Putamen (tissue), 1 donor: ENCODE measurements around the gene TMEM178B.
"Not testable (repeated sequence)": the region's sequence is repeated elsewhere in the genome, so short reads cannot be mapped to it uniquely, and the experiment has no call there.

ENCODE experiments used
- DNase-seq: peaks from one replicate; pipeline ENCODE4 v3.0.0-alpha.2; 2016; ENCODE audit warnings: low spot score

The TMEM178B gene

DNA sequence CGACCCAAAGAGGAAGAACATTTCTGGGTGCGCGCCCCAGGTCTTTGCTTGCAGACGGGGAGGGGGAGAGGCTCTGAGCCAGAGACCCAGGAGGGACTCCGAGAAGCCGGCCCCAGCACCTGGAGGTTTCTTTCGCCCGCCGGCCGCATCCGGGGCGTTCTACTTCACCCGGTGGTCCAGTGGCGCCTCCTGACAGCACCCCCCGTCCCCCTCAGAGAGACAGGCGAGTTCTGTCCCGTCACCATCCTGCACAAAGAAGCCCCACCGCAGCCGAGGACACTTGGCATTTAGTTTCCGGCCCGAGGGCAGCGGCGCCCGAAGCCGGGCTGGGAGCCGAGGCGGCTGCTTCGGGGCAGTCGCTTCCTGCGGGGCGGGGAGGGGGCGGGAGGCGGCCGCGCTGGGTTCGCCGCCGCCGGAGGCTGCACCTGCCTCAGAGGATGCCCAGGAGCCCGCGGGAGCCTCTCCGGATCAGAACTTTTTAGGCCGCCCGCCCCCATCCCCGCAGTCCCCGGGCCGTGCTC is at the start of gene TMEM178B:
Gene TMEM178B (plus strand): TSS at position 424 of the 521 bp plus-strand sequence.
- no peak for DNase-seq

DNA sequence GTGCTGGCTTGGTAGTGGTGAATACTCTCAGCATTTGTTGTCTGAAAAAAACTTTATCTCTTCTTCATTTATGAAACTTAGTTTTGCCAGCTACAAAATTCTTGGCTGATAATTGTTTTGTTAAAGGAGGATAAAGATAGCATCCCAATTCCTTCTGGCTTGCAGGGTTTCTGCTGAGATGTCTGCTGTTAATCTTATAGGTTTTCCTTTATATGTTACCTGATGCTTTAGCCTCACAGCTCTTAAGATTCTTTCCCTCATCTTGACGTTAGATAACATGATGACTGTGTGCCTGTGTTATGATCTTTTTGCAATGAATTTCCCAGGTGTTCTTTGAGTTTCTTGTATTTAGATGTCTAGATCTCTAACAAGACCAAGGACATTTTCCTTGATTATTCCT is 49.2 kb upstream of the TMEM178B start:
- DNase-seq = no peak

DNA sequence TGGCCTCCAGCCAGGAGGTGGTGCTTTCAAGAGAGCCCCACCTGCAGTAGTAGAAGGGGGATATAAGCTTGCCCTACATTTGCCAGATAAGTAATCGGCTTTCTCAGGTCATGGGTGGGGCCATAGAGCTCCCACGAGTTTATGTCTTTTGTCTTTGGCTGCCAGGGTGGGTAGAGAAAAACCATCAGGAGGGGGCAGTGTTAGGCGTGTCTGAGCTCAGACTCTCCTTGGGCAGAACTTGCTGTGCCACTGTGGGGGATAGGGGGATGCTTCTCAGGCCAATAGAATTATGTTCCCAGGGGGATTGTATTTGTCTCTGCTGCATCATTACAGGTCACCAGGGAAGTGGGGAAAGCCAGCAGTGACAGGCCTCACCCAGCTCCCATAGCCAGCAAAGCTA is 46.8 kb upstream of the TMEM178B start:
- DNase-seq = no peak

DNA sequence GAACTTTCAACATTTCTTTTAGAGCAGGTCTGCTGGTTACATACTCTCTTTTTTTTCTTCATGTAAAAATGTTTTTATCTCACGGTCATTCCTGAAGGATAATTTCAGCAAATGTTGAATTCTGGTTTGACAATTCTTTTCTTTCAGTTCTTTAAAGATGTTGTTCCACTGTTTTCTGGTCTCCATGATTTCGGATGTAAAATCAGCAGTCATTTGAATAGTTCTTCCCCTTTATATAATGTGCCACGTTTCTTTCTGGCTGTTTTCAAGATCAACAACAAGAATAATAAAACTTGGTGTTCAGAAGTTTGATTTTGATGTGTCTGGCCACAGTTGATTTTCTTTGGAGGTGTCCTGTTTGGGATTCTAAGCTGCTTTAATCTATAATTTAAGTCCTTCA is 45.1 kb upstream of the TMEM178B start:
- DNase-seq = no peak

DNA sequence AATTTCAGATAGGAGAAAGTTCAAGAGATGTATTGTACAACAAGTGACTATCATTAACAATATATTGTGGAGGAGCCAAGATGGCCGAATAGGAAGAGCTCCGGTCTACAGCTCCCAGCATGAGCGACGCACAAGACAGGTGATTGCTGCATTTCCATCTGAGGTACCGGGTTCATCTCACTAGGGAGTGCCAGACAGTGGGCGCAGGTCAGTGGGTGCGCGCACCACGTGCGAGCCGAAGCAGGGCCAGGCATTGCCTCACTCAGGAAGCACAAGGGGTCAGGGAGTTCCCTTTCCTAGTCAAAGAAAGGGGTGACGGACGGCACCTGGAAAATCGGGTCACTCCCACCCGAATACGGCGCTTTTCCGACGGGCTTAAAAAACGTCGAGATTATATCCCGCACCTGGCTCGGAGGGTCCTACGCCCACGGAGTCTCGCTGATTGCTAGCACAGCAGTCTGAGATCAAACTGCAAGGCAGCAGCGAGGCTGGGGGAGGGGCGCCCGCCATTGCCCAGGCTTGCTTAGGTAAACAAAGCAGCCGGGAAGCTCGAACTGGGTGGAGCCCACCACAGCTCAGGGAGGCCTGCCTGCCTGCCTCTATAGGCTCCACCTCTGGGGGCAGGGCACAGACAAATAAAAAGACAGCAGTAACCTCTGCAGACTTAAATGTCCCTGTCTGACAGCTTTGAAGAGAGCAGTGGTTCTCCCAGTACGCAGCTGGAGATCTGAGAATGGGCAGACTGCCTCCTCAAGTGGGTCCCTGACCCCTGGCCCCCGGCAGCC is 41.1 kb upstream of the TMEM178B start:
- DNase-seq = not testable (repeated sequence)

DNA sequence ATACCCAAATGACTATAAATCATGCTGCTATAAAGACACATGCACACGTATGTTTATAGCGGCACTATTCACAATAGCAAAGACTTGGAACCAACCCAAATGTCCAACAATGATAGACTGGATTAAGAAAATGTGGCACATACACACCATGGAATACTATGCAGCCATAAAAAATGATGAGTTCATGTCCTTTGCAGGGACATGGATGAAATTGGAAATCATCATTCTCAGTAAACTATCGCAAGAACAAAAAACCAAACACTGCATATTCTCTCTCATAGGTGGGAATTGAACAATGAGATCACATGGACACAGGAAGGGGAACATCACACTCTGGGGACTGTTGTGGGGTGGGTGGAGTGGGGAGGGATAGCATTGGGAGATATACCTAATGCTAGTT is 35.8 kb upstream of the TMEM178B start:
- not testable (repeated sequence) for DNase-seq

DNA sequence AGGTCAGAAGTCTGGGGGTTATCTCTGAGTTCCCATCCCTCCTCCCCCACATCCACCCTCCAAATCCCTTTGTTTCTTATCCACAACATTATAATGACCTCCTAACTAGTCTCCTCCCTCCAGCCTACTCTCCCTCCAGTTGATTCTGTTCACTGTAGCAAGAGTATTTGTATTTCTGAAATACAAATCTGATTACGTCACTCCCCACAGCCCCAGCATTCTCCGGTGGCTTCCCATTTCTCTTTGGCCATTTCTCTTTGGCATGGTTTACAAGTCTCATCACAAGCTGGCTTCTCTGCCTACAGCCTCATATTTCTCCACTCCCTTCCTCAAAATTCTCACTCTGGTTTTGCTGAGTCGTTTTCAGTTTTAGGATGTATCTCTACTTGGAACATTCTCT is 34.5 kb upstream of the TMEM178B start:
- DNase-seq = no peak

DNA sequence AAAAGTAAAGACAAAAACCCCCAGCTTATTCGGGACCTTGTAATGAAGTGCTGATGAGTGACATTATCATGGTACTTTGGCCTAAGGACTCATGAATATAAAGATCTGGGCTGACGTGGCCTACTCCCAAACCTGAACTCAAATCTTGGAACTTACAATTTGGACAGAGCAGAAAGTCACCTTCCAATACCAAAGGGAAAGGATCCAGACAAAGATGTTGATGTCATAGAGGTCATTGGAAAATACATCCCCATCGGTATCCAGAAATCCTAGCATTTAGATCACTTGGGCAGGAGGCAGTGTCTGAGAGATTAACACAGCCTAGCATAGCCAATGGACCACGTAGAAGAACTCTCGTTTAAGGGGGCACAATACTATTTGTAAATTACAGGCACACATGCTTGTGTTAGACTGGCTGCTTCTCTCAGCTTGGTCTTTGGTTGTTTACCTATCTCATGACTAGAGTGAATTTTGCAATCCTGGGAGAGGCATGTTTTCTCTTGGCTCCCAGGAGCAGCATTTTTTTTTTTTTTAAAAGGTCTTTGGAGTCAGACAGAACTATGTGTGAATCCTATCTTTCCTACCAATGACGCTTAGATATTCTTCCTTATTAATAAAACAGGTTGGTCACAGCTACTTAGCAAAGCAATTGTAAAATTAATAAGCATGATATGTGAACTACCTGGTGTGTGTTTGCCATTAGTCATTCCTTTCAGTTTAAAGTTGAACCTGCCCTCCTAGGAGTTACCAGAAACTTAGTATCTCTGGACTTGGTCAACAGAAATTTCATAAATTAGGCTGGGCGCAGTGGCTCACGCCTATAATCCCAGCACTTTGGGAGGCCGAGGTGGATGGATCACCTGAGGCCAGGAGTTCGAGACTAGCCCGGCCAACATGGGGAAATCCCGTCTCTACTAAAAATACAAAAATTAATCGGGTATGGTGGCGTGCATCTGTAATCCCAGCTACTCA is 31.4 kb upstream of the TMEM178B start:
- DNase-seq = no peak

DNA sequence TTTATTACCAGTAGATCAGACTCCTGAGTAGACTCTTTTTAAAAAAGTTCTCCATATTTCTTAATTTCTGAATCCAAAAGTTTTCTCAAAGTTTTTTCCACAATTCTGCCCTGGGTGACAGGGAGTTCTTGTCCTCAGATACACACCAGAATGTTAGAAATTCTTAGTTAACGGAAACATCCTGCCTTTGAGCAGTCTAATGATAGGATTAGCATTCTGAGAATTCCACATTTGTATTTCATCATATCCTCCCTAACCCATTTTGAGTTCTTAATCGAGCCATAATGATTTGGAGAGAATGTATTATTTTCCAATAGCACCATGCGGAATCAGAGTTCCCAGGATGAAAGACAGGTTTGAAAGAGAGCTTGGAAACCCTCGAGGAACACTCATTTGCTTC is 30.2 kb upstream of the TMEM178B start:
- DNase-seq = no peak

DNA sequence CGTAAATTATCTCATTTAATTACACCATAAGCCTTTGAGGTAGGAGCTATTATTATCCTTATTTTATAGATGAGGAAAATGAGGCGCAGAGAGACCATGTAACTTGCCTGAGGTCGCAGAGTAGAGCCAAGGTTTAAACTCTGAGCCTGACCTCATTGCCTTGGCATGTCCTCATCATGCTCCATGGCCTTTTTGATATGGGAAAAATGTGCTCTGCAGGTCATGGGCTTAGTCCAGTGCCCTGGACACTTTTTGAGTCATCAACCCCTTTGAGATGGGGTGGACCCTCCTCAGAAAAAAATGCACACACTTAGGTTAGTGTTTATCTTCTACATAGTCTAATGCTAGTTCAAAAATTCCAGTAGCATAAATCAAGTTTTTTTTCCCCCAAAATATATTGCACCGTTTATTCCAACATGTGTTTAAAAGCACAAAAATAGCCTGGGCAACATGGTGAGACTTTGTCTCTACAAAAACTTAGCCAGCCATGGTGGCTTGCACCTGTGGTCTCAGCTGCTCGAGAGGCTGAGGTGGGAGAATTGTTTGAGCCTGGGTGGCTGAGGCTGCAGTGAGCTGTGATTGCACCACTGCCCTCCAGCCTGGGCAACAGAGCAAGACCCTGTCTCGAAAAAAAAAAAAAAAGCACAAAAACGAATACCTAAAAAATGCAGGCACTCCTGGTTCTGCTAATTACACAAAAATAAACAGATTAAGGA is 28.6 kb upstream of the TMEM178B start:
- DNase-seq = no peak

DNA sequence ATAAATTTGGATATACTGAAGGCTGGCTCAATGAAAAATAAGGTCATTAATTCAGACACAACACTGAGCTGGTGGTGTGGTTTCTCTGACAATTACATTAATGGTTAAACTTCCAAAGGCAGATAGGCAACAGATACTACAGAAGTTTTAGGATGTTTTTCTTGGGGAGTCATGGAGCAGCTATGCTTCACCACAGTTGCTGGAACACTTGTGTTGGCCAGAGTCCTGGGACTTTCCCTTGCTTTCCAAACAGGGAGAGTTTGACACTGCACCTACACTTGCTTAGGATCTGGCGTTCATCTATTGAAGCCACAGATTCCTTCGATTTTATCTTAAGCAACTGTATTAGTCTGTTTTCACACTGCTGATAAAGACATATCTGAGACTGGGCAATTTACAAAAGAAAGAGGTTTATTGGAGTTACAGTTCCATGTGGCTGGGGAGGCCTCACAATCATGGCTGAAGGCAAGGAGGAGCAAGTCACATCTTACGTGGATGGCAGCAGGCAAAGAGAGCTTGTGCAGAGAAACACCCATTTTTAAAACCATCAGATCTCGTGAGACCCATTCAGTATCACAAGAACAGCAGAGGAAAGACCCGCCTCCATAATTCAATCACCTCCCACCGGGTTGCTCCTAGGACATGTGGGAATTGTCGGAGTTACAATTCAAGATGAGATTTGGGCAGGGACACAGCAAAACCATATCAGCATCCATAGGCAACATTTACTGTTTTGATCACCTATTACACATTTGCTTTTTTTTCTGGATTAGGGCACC is 27.8 kb upstream of the TMEM178B start:
- DNase-seq = no peak

DNA sequence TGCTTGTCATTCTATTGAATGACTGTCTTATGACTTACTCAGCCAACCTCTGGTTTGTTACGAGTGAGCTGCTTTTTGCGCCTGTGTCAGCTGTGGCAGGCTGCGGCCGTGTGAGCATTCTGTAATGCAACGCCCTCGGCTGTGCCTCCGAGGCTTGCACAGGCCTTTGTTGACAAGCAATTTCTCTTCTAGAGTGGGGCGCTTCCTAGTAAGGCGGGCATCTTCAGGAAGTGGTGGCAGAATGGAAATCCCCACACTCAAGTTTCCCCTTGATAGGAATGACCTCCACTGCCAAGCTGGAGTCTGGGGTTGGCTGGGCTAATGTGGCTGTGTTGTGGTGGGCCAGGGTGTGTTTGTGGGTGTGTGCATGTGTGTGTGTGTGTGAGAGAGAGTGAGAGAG is 20.2 kb upstream of the TMEM178B start:
- DNase-seq = no peak

DNA sequence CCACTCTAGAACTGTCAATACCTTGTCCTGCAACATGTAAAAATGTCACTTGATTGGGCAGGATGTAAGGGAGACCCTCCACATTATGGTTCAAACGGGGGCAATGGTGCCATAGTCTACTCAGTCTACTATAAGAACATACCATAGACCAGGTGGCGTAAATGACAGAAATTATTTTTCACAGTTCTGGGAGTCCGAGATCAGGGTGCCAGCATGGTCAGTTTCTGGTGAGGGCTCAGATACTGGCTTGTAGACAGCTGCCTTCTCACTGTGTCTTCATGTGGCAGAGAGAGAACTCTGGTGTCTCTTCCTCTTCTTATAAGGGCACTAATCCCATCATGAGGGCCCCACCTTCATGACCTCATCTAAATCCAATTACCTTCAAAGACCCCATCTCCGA is 18.7 kb upstream of the TMEM178B start:
- DNase-seq = no peak

DNA sequence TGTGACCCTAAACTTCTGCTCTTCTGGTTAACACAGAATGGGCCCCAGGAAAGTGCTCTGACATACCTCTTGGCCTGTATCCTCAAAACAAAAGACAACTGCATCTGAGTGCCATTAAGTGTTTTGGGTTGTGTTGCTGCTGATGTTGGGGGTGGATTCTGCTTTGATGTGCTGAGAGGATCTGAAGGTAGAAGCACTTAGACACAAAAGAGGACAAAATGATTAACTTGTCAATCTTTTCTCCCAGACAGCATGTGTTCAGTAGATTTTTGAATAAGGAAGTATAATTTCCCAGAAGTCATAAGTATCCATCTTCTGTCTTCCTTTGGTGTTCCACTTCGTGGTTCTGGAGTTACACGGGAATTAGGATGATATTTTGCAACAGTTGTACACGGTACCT is 16.1 kb upstream of the TMEM178B start:
- no peak for DNase-seq

DNA sequence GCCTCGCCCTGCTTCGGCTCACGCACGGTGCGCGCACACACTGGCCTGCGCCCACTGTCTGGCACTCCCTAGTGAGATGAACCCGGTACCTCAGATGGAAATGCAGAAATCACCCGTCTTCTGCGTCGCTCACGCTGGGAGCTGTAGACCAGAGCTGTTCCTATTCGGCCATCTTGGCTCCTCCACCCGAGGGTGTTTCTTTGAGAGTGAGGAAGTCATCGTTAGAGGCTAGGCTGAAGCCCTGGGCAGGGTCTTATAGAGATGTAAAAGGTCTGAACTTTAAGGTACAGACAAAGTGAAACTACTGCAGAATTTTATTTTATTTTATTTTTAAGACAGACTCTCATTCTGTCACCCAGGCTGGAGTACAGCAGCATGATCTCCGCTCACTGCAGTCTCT is 6.0 kb upstream of the TMEM178B start:
- DNase-seq = not testable (repeated sequence)

DNA sequence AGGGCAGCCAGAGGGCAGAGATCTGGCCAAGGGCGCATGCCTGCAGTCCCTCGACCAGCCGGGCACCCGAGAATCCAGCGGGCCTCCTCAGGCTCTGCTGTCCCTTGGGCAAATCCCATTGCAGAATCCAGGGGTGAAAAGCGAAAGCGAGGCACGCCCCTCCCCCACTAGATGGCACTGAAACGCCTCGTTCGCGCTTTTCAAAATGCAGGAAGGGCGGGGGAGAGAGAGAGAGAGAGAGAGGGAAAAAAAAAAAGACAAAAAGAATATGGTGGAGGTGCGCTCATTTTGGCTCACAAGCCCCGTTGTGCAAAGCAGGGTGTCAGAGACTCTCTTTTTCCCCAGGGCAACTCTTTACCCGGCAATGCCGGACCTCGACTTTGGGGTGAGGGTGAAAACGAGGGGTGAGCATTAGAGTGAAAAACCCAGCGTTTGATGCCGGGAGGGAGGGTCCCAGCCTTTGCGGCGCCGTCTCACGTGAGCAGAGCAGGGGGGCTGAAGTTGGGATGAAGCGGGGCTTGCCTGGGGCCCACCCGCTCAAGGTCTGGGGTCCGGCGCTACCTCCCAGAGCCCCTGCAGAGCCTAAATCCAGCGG is 2.5 kb upstream of the TMEM178B start:
- peak; percentile 84 for DNase-seq

DNA sequence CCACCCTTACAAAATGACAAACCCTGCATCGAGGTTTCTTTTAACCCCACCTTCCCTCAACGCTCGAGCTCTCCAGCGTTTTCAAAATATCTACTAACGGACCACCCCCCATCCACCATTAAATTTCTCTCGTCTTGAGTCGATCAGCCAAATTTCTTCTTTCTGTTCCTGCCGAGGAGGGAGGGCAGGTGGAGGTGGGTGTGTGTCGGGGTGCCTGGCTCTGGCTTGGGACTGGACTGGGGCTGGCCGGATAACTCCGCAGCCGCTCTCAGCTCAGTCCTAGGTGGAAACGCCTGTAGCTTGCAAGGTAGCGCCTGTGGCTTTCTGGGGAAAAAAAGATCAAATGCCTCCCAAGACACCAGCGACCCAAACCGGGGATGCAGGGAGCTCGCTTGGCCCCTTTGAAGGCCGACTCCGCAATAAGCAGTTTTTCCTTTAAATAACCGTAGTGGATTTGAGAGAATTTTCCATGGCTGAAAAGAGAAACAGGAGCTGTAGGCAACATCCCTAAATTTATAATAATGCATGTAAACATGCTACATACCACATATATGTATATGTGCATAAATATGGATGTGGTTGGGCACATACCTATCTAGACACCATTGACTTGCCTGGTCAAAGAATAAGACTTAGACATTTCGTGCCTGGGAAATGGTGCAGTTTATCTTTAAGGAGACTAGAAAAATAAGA is 1.9 kb upstream of the TMEM178B start:
- no peak for DNase-seq

DNA sequence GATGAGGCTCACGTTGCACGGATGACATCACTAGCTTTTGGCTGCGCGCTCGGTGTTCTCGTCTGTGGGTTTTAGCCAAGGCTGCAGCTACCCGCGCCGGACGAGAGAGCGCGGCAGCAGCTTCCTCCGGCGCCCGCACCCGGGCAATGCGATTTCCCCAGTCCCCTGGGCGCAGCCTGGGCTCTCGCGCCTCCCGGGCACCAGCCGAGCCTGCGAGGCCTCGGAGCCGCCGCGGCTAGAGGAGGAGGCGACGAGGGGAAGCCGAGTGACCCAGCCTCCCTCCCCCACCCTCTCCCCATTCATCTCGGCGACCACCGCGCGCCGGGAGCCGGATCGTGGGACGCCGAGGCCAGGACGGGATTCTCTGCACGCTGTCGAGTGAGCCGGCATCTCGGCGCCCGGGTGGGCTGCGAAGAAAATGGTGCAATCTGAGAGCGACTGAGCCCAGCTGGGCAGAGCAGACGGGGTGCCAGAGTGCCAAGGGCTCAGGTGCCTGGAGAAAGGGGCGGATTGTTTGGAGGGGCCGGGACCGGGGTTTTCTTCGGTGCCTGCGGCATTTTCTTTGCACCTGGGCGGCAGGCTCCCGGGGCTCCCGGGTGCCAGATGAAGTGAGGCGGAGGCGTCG is 1.2 kb upstream of the TMEM178B start:
- peak; percentile 89 for DNase-seq

DNA sequence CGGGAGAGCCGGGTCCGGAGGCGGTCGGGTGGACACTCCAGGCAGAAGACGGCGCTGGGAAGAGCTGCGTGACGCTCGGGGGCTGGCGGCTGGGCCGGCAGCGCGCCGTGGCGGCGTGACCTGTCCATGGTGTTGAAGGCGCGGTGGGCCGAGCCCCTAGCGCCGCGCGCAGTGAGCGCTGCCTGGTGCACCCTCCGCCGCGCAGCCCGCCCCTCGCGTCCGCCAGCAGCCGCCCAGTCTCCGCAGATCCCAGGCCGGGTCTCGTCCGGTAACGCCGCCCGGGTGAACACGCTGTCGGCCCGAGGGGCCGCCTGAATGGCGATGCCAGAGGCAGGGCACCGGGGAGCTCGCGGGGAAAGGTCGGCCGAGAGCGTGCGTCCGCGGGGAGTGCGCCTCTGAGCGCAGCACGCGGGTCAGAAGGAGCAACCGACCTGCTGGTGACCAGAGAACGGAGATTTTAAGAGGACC is 657 bp upstream of the TMEM178B start:
- no peak for DNase-seq
